Mesangial cell (primary cell): Measurements from ENCODE around the gene SERPIND1. TPM values are rescaled to one million over a fixed set of nuclear protein-coding genes. Genes with fewer than 3 reads are reported as not detected.

Experiments used
- total RNA-seq: library from RNA; depleted of rRNA; stranded (reverse); fragments of >200 nt; gene quantifications from 2 replicates; pipeline ENCODE4 v1.2.3, GENCODE V29; 2015

Gene SERPIND1
- not detected in 2 replicates for total RNA-seq

GRCh38 chr22:20773793-20774212, at the start of gene SERPIND1:
SERPIND1 (plus strand) TSS chr22:20774113; CDS start chr22:20779313, 5,200 bp downstream.

Other genes with a start within 250 kb of the SERPIND1 start
- 54.6 and 63.0 TPM in 2 replicates for gene PI4KA, start 84.7 kb downstream of the SERPIND1 start, total RNA-seq
- 10.9 and 14.3 TPM in 2 replicates for gene SNAP29, start 84.9 kb downstream of the SERPIND1 start, total RNA-seq
- gene CRKL, start 143.3 kb downstream of the SERPIND1 start, total RNA-seq = 35.4 and 35.6 TPM in 2 replicates
- gene AIFM3, start 193.1 kb downstream of the SERPIND1 start, total RNA-seq = 0.25 and 0.49 TPM in 2 replicates
- 36.2 and 48.3 TPM in 2 replicates for gene LZTR1, start 208.2 kb downstream of the SERPIND1 start, total RNA-seq
- gene THAP7, start 228.0 kb downstream of the SERPIND1 start, total RNA-seq = 35.4 and 36.5 TPM in 2 replicates
- gene P2RX6, start 241.1 kb downstream of the SERPIND1 start, total RNA-seq = 0.16 and 0.38 TPM in 2 replicates